Right atrium auricular region (tissue), 2 donors: ENCODE results near the gene CPPED1. TPM values are rescaled to one million over a fixed set of nuclear protein-coding genes. Genes with fewer than 3 reads are reported as not detected.
A peak's percentile ranks its signal among the peaks of the same experiment; 100 is the strongest.

Experiments used
- DNase-seq: peaks from one replicate; pipeline ENCODE4 v3.0.0-alpha.2; 2019; ENCODE audit warnings: low spot score
- H3K27ac ChIP-seq, 2 donors: fragments of 200-600 bp; sonication (generic); 1 replicate in 1 of 2; 2 replicates in 1 of 2; pipeline ENCODE4 v1.5.1; 2016 to 2019
- H3K27me3 ChIP-seq, 2 donors: fragments of 200-600 bp; sonication (generic); one replicate each; pipeline versions ENCODE4 v1.5.1 to v1.6.0; 2017 to 2019
- H3K36me3 ChIP-seq: fragments of 200-600 bp; sonication (generic); one replicate; pipeline ENCODE4 v1.5.1; 2016
- H3K4me1 ChIP-seq, 2 donors: fragments of 200-600 bp; sonication (generic); one replicate each; pipeline versions ENCODE4 v1.5.1 to v1.6.0; 2017 to 2019
- H3K4me3 ChIP-seq, 2 donors: fragments of 200-600 bp; sonication (generic); 1 replicate in 1 of 2; 2 replicates in 1 of 2; pipeline ENCODE4 v1.5.1; 2017 to 2019; ENCODE audit warnings: mild to moderate bottlenecking in 1 of 2, moderate library complexity in 1 of 2
- H3K9me3 ChIP-seq, 2 donors: fragments of 200-600 bp; sonication (generic); one replicate each; pipeline ENCODE4 v1.5.1; 2019
- total RNA-seq, 2 donors: library from RNA; depleted of rRNA; stranded (reverse); fragments of >200 nt; gene quantifications; one replicate each; pipeline ENCODE4 v1.1.0, GENCODE V29; 2016
- TF ChIP-seq, protein P1 (sequence below), 2 donors: fragments of 200-600 bp; sonication (generic); IDR thresholded peaks; one replicate each; pipeline ENCODE4 v1.5.1; 2019; ENCODE audit warnings: antibody characterized with exemption in 2 of 2

CPPED1 gene
- total RNA-seq, 2 donors from 2014 or later = 5.9 to 6.4 TPM

- Histone ChIP-seq H3K36me3 (no peaks in the 10 kb centered on the region), H3K27me3 (no peaks in the 10 kb centered on the region), H3K27ac (no peak overlapping the region), H3K4me1 (peaks cover 0 to 27% of the 10 kb centered on the region in 2 donors), H3K4me3 (no peak overlapping the region), H3K9me3 (no peaks in the 10 kb centered on the region)
- no peak for DNase-seq
- TF ChIP-seq, protein P1, sequence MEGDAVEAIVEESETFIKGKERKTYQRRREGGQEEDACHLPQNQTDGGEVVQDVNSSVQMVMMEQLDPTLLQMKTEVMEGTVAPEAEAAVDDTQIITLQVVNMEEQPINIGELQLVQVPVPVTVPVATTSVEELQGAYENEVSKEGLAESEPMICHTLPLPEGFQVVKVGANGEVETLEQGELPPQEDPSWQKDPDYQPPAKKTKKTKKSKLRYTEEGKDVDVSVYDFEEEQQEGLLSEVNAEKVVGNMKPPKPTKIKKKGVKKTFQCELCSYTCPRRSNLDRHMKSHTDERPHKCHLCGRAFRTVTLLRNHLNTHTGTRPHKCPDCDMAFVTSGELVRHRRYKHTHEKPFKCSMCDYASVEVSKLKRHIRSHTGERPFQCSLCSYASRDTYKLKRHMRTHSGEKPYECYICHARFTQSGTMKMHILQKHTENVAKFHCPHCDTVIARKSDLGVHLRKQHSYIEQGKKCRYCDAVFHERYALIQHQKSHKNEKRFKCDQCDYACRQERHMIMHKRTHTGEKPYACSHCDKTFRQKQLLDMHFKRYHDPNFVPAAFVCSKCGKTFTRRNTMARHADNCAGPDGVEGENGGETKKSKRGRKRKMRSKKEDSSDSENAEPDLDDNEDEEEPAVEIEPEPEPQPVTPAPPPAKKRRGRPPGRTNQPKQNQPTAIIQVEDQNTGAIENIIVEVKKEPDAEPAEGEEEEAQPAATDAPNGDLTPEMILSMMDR (IDR thresholded peaks at IDR 0.05) = no peak
Observed at GRCh38 chr16:12798846-12799245, 4.8 kb downstream of the CPPED1 start.

- no peaks in the 10 kb centered on the region for H3K36me3 ChIP-seq
- H3K27ac ChIP-seq = no peak overlapping the region
- no peak overlapping the region for H3K4me3 ChIP-seq
- H3K4me1 ChIP-seq = peaks cover 0 to 27% of the 10 kb centered on the region in 2 donors
- TF ChIP-seq, protein P1 (IDR thresholded peaks at IDR 0.05) = no peak
- DNase-seq = no peak
- no peaks in the 10 kb centered on the region for H3K27me3 ChIP-seq
- H3K9me3 ChIP-seq = no peaks in the 10 kb centered on the region
Observed at GRCh38 chr16:12798171-12798570, 5.5 kb downstream of the CPPED1 start.

DNA sequence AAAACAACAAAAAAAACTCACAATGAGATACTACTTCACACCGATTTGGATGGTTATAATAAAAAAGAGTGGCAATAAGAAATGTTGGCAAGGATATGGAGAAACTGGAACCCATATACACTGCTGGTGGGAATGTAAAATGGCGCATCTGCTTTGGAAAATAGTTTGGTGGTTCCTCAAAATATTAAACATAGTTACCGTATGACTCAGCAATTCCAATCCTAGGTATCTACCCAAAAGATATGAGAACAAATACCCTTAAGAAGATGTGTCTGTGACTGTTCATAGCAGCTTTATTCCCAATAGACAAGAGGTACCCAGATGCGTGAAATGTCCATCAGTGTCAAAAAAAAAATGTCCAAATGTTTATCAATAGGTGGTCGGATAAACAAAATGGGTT is 7.2 kb downstream of the CPPED1 start:
- no peaks in the 10 kb centered on the region for H3K36me3 ChIP-seq
- no peak for DNase-seq
- H3K27ac ChIP-seq = no peak overlapping the region
- no peaks in the 10 kb centered on the region for H3K9me3 ChIP-seq
- H3K4me3 ChIP-seq = no peak overlapping the region
- H3K27me3 ChIP-seq = no peaks in the 10 kb centered on the region
- TF ChIP-seq, protein P1 (IDR thresholded peaks at IDR 0.05) = no peak
- peaks cover 0 to 10% of the 10 kb centered on the region in 2 donors for H3K4me1 ChIP-seq

GRCh38 chr16:12794486-12795387 is 8.9 kb downstream of the CPPED1 start:
- peak; percentile 74 for DNase-seq
- Histone ChIP-seq H3K36me3 (no peaks in the 10 kb centered on the region), H3K27me3 (no peaks in the 10 kb centered on the region), H3K9me3 (no peaks in the 10 kb centered on the region), H3K27ac (no peak overlapping the region), H3K4me1 (no peaks in the 10 kb centered on the region), H3K4me3 (no peak overlapping the region)
- TF ChIP-seq, protein P1 (IDR thresholded peaks at IDR 0.05) = no peak

DNA sequence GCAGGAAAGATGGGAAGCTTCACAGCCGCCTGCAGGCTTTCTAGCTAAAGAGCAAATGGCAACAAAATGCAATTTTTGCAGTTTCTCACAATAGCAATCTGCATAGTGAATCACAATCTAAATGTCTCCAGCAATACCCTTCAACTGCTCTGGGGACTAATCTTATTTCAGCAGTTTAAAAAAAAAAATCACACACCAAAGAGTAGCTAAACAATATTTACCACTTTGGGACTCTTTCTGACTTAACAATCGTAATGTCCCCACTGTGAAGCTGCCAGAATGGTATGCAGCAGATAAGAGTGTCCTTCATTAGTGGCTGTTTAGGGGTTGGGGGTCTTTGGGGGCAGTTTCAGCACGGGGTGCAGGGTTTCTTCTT is 9.8 kb downstream of the CPPED1 start:
- H3K36me3 ChIP-seq = no peaks in the 10 kb centered on the region
- TF ChIP-seq, protein P1 (IDR thresholded peaks at IDR 0.05) = no peak
- no peak overlapping the region for H3K4me3 ChIP-seq
- no peaks in the 10 kb centered on the region for H3K9me3 ChIP-seq
- H3K4me1 ChIP-seq = no peaks in the 10 kb centered on the region
- DNase-seq = no peak
- H3K27me3 ChIP-seq = no peaks in the 10 kb centered on the region
- H3K27ac ChIP-seq = no peak overlapping the region
